Transverse colon (tissue), 3 donors: ENCODE data around the gene UROC1.

Experiments used
- EP300 ChIP-seq: sonication (generic); formaldehyde crosslinking; IDR thresholded peaks from one replicate; pipeline ENCODE4 v1.6.1; 2017; ENCODE audit warnings: antibody characterized with exemption, low read depth
- POLR2A ChIP-seq: fragments of 450-650 bp; IDR thresholded peaks from one replicate; pipeline ENCODE4 v1.6.1; 2016; ENCODE audit warnings: antibody characterized with exemption, mild to moderate bottlenecking, moderate library complexity
- POLR2AphosphoS5 ChIP-seq, 3 donors: sonication (generic); formaldehyde crosslinking; IDR thresholded peaks; one replicate each; pipeline ENCODE4 v1.6.1; 2016; ENCODE audit warnings: antibody characterized with exemption in 3 of 3

GRCh38 chr3:126439968-126440708, 77.4 kb downstream of the UROC1 start:
- no peak for TF ChIP-seq EP300
- TF ChIP-seq POLR2AphosphoS5 (IDR thresholded peaks at IDR 0.05), result no peak
- no peak for TF ChIP-seq POLR2A
